Measurements from ENCODE around the gene ZNF217.
"Not testable (repeated sequence)": the region's sequence is repeated elsewhere in the genome, so short reads cannot be mapped to it uniquely, and the experiment has no call there.

DNA sequence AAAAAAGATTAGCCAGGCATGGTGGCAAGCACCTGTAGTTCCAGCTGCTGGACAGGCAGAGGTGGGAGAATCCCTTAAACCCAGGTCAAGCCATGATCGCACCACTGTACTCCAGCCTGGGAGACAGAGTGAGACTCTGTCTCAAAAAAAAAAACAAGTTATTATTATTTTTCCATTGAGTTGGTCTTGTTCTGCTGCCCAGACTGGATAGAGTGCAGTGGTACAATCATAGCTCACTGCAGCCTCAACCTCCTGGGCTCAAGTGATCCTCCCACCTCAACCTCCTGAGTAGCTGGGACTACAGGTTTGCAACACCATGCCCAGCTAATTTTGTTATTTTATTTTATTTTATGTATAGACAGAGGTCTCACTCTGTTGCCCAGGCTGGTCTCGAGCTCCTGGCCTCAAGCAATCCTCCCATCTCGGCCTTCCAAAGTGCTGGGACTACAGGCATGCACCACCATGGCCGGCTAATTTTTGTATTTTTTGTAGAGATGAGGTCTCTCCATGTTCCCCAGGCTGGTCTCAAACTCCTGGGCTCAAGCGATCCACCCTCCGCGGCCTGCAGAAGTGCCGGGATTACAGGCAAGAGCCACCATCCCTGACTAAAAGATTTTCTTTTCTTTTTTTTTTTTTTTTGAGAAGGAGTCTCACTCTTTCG is 31.4 kb downstream of the ZNF217 start:
- TF ChIP-seq, protein P1, sequence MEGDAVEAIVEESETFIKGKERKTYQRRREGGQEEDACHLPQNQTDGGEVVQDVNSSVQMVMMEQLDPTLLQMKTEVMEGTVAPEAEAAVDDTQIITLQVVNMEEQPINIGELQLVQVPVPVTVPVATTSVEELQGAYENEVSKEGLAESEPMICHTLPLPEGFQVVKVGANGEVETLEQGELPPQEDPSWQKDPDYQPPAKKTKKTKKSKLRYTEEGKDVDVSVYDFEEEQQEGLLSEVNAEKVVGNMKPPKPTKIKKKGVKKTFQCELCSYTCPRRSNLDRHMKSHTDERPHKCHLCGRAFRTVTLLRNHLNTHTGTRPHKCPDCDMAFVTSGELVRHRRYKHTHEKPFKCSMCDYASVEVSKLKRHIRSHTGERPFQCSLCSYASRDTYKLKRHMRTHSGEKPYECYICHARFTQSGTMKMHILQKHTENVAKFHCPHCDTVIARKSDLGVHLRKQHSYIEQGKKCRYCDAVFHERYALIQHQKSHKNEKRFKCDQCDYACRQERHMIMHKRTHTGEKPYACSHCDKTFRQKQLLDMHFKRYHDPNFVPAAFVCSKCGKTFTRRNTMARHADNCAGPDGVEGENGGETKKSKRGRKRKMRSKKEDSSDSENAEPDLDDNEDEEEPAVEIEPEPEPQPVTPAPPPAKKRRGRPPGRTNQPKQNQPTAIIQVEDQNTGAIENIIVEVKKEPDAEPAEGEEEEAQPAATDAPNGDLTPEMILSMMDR (IDR thresholded peaks at IDR 0.05; ENCODE audit: low read depth, low read length, poor library complexity, severe bottlenecking), result not testable (repeated sequence)
- TF ChIP-seq EZH2phosphoT487 (IDR thresholded peaks at IDR 0.05; ENCODE audit: borderline replicate concordance, low read length), result not testable (repeated sequence)
